T-cell (primary cell): Measurements from ENCODE around the gene CDH4. TPM values are rescaled to one million over a fixed set of nuclear protein-coding genes. Genes with fewer than 3 reads are reported as not detected.

Source experiments
- ATAC-seq, 4 experiments: fragments of 200-7000 bp in 3 of 4; fragments of 150-1000 bp in 1 of 4; cut with Tn5 transposase; replicated peaks in 1 of 4; 1 replicate in 3 of 4; 2 replicates in 1 of 4; pipeline ENCODE4 v1.10.0; 2021; ENCODE audit warnings: moderate library complexity in 3 of 4, mild to moderate bottlenecking in 2 of 4, moderate number of reproducible peaks in 1 of 4
- CTCF ChIA-PET, 2 donors: fragments of 300-600 bp; sonication (Branson Sonifier 250); formaldehyde crosslinking; loops; one replicate each; lab custom pipeline; 2022; ENCODE audit warnings: antibody characterized with exemption in 2 of 2; lab: Charles Lee
- POLR2A ChIA-PET, 2 donors: fragments of 300-600 bp; sonication (Branson Sonifier 250); formaldehyde crosslinking; loops; one replicate each; lab custom pipeline; 2022; ENCODE audit warnings: antibody characterized with exemption in 2 of 2; lab: Charles Lee
- DNase-seq, 35 experiments: peaks; one replicate each; pipeline versions ENCODE4 v3.0.0 to v3.0.0-alpha.2; 2013 to 2023
- H3K27ac ChIP-seq: one replicate; pipeline ENCODE4 v1.5.1; 2013; ENCODE audit warnings: low read length
- H3K27me3 ChIP-seq, 2 experiments: replicated peaks in 1 of 2; 1 replicate in 1 of 2; 2 replicates in 1 of 2; pipeline versions ENCODE4 v1.6.1 to v1.7.0; 2013; ENCODE audit warnings: low read length in 1 of 2, mixed read lengths in 1 of 2; ENCODE audit not compliant: control insufficient read depth in 2 of 2, insufficient read depth in 2 of 2; ENCODE audit errors: extremely low read depth in 1 of 2
- H3K36me3 ChIP-seq, 2 donors: 1 replicate in 1 of 2; 2 replicates in 1 of 2; pipeline versions ENCODE4 v1.6.1 to v1.7.0; 2013; ENCODE audit warnings: low read length in 1 of 2; ENCODE audit not compliant: control insufficient read depth in 2 of 2, insufficient read depth in 1 of 2; ENCODE audit errors: extremely low read depth in 1 of 2
- H3K4me1 ChIP-seq, 2 experiments: 1 replicate in 1 of 2; 2 replicates in 1 of 2; pipeline versions ENCODE4 v1.6.1 to v1.7.0; 2013; ENCODE audit warnings: low read length in 2 of 2, mixed read lengths in 1 of 2; ENCODE audit not compliant: insufficient read depth in 2 of 2, control insufficient read depth in 1 of 2; ENCODE audit errors: extremely low read depth in 1 of 2
- H3K4me3 ChIP-seq, 2 donors: 1 replicate in 1 of 2; 2 replicates in 1 of 2; pipeline versions ENCODE4 v1.5.1 to v1.7.0; 2013; ENCODE audit warnings: mild to moderate bottlenecking in 2 of 2, low read length in 1 of 2, moderate library complexity in 1 of 2; ENCODE audit not compliant: control insufficient read depth in 1 of 2; ENCODE audit errors: extremely low read depth in 1 of 2
- H3K9me3 ChIP-seq: 2 replicates; pipeline ENCODE4 v1.7.0; 2013
- H3K27ac Mint-ChIP-seq, 2 donors: one replicate each; pipeline ENCODE4 v1.8.0; 2020 to 2021; ENCODE audit warnings: mild to moderate bottlenecking in 2 of 2, mixed read lengths in 2 of 2
- H3K27me3 Mint-ChIP-seq, 2 donors: one replicate each; pipeline ENCODE4 v1.8.0; 2021 to 2022; ENCODE audit warnings: mixed read lengths in 2 of 2
- H3K36me3 Mint-ChIP-seq: one replicate; pipeline ENCODE4 v1.8.0; 2021; ENCODE audit warnings: mixed read lengths
- H3K4me1 Mint-ChIP-seq, 3 donors: one replicate each; pipeline ENCODE4 v1.8.0; 2020 to 2022; ENCODE audit warnings: mixed read lengths in 3 of 3, mild to moderate bottlenecking in 1 of 3
- H3K4me3 Mint-ChIP-seq, 3 donors: one replicate each; pipeline ENCODE4 v1.8.0; 2020 to 2022; ENCODE audit warnings: mild to moderate bottlenecking in 3 of 3, mixed read lengths in 3 of 3, moderate library complexity in 3 of 3
- H3K9me3 Mint-ChIP-seq, 3 donors: one replicate each; pipeline ENCODE4 v1.8.0; 2020 to 2022; ENCODE audit warnings: mixed read lengths in 3 of 3
- WGBS: methylation state at CpG from one replicate; pipeline ENCODE4 v1.1.5; 2013; ENCODE audit warnings: missing lambda C conversion rate; ENCODE audit not compliant: insufficient coverage; 5-methylcytosine and 5-hydroxymethylcytosine counted together
- total RNA-seq, 35 experiments: library from RNA in 6 of 35; stranded (reverse) in 6 of 35; fragments of 120-200 nt in 1 of 35; gene quantifications; one replicate each; pipeline versions ENCODE4 v1.2.1 to v1.2.4 and lab custom pipeline; 2013 to 2026

CDH4 gene
- total RNA-seq, 5 donors from 2014 or later (not counting 1 experiment from before 2014, with no cell fraction given), result 0.06 to 0.64 (median 0.14) TPM

DNA sequence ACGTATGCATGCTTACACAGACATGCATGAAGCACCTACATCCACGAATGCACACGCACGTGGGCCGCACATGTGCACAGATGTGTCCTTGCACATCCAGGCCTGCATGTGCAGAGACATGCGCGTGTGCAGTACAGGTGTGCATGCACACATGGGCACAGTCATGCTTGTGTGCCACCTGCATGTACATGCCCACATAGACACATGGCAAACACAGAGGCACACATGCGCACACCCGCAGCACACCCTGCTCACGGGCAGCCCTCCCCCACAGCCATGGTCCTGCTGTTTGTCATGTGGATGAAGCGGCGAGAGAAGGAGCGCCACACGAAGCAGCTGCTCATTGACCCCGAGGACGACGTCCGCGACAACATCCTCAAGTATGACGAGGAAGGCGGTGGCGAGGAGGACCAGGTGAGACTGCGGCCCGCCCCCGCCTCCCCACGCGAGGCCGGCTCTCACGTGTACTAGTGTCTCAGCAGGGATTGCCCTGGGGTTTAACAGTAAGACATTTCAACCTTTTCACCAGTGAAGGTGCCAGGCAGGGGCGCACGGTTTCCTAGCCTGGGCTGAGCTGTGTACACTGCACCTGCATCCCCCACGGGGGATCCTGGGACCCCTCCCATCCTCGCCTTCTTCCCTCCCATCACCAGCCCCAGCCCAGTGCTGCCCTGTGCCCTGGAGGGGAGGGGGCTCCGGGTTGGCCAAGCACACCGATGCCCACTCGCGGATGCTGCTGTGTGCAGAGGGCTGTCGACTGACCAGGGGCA is 680.8 kb downstream of the CDH4 start:
- H3K27ac ChIP-seq, result no peak overlapping the region
- POLR2A ChIA-PET, result no interaction called here
- CTCF ChIA-PET, result no interaction called here

DNA sequence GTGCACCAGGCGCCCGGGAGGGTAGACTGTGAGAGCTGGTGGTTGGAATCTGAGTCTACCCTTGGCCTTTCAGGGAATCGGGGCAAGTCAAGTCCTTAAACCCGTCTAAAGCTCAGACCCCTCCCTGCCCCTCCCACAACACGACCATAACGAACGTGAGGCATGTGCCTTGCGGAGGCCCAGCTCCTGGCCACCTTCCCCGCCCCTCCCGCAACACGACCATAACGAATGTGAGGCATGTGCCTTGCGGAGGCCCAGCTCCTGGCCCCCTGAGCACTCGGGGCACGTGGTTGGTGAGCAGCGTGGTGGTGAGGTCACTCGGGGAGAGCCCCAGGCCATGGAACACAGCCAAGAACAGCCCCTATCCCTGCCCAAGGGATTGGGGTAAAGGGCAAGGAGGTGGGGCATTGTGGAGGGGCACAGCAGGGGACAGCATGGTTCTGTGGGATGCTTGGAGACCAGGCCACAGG is 681.5 kb downstream of the CDH4 start:
- Mint-ChIP-seq H3K36me3 (no peaks in the 10 kb centered on the region), H3K27me3 (peaks cover 3 to 8% of the 10 kb centered on the region in 2 donors), H3K4me3 (no peak overlapping the region), H3K4me1 (peaks cover 0 to 5% (median 0%) of the 10 kb centered on the region in 3 donors), H3K9me3 (no peaks in the 10 kb centered on the region), H3K27ac (no peak overlapping the region)
- Histone ChIP-seq H3K4me3 (no peak overlapping the region), H3K4me1 (no peaks in the 10 kb centered on the region), H3K27ac (no peak overlapping the region), H3K36me3 (no peaks in the 10 kb centered on the region), H3K27me3 (peaks cover 0 to 15% of the 10 kb centered on the region in 2 experiments), H3K9me3 (no peaks in the 10 kb centered on the region)
- POLR2A ChIA-PET, result no interaction called here
- 81% methylated on average over 14 of the region's 17 CpGs for WGBS
- CTCF ChIA-PET, result no interaction called here
- no peak for DNase-seq
- ATAC-seq, result no peak

More for the DNA sequence above, 680.8 kb downstream of the CDH4 start:
- Histone ChIP-seq H3K4me3 (no peak overlapping the region), H3K27me3 (peaks cover 0 to 15% of the 10 kb centered on the region in 2 experiments), H3K4me1 (no peaks in the 10 kb centered on the region), H3K36me3 (no peaks in the 10 kb centered on the region), H3K9me3 (no peaks in the 10 kb centered on the region)
- peaks cover 0 to 5% (median 0%) of the 10 kb centered on the region in 3 donors for H3K4me1 Mint-ChIP-seq
- DNase-seq (peak in 1 of 35 experiments; percentile 23), ATAC-seq (no peak)
- no peaks in the 10 kb centered on the region for H3K36me3 Mint-ChIP-seq
- peaks cover 3 to 8% of the 10 kb centered on the region in 2 donors for H3K27me3 Mint-ChIP-seq
- WGBS, result 93% methylated on average over 31 of the region's 38 CpGs
- no peak overlapping the region for H3K27ac Mint-ChIP-seq
- no peaks in the 10 kb centered on the region for H3K9me3 Mint-ChIP-seq
- H3K4me3 Mint-ChIP-seq, result no peak overlapping the region

DNA sequence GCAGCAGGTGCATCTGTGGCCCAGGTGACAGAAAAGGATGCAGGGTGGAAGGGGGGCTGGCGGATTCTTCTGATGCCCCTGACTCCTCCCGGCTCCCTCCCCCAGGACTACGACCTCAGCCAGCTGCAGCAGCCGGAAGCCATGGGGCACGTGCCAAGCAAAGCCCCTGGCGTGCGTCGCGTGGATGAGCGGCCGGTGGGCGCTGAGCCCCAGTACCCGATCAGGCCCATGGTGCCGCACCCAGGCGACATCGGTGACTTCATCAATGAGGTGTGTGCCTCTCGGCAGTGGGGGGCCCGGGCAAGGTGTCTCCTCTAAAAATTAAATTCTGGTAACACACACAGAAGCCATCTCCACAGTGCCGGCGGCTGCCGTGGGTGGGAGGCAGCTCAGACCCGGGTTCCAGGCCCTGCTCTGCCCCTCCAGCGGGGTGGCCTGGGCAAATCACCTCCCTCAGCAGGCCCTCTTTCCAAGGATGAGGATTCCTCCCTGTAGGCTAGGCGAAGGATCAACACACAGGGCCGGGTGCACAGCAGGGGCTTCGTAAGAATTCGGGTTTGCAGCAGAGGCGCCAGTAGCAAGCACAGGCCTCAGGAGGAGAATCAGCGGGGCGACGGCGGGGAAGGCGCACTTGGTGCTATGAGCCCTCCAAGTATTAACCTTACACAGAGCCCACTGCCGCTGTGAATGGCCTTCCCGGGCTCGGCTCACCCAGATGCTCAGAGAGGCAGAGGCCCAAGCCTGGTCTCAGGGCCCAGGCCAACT is 682.1 kb downstream of the CDH4 start:
- Histone ChIP-seq H3K9me3 (no peaks in the 10 kb centered on the region), H3K4me3 (no peak overlapping the region), H3K36me3 (no peaks in the 10 kb centered on the region), H3K4me1 (no peaks in the 10 kb centered on the region), H3K27ac (no peak overlapping the region), H3K27me3 (peaks cover 0 to 17% of the 10 kb centered on the region in 2 experiments)
- DNase-seq (peak in 1 of 35 experiments; percentile 17), ATAC-seq (no peak)
- POLR2A ChIA-PET, result no interaction called here
- Mint-ChIP-seq H3K4me1 (peaks cover 0 to 5% (median 0%) of the 10 kb centered on the region in 3 donors), H3K27ac (no peak overlapping the region), H3K27me3 (peaks cover 3 to 8% of the 10 kb centered on the region in 2 donors), H3K4me3 (no peak overlapping the region), H3K9me3 (no peaks in the 10 kb centered on the region), H3K36me3 (no peaks in the 10 kb centered on the region)
- CTCF ChIA-PET, result no interaction called here
- WGBS, result 80% methylated on average over 23 of the region's 36 CpGs

DNA sequence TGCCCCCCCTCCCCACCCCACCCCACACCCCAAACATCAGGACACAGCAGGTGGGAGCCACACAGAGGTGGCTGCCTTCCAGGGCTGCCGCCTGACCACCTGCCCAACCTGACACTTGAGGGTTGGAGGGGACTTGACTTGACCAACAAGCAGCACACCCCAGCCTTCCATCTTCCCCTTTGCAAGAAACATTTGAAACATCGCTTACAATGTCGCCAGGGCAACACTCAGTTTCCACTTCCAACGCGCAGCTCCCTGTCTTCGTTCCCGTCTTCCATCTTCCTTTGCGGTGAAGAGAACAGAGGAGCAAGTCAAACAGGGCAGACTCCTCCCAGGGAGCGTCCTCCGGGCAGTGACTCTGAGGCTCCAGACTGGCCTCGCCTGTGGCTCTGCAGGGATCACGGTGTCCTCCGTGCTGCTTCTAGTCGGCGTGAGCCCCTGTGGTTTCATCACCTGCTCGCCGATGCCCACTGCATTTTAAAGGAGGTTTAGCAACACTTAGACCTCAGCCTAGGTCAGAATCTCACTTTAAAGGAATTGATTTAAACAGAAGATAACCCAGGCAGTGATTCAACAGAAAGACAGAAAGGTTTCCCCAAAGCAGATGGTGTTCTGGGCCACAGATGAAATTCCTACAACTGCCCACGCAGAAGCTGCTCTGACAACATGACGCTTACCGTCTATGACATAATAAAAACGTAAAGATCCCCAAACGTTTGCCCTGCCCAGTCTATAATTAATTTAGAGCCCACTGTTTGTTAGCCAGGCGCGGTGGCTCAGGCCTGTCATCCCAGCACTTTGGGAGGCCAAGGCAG is 682.9 kb downstream of the CDH4 start:
- DNase-seq (peak in 1 of 35 experiments; percentile 8), ATAC-seq (no peak)
- Histone ChIP-seq H3K4me1 (no peaks in the 10 kb centered on the region), H3K27ac (no peak overlapping the region), H3K27me3 (peaks cover 0 to 17% of the 10 kb centered on the region in 2 experiments), H3K36me3 (no peaks in the 10 kb centered on the region), H3K9me3 (no peaks in the 10 kb centered on the region), H3K4me3 (no peak overlapping the region)
- 71% methylated on average over 24 of the region's 24 CpGs for WGBS
- H3K27ac Mint-ChIP-seq, result no peak overlapping the region
- H3K9me3 Mint-ChIP-seq, result no peaks in the 10 kb centered on the region
- no peak overlapping the region for H3K4me3 Mint-ChIP-seq
- POLR2A ChIA-PET, result no interaction called here
- CTCF ChIA-PET, result no interaction called here
- H3K27me3 Mint-ChIP-seq, result peaks cover 3 to 8% of the 10 kb centered on the region in 2 donors
- peaks cover 0 to 5% (median 0%) of the 10 kb centered on the region in 3 donors for H3K4me1 Mint-ChIP-seq
- no peaks in the 10 kb centered on the region for H3K36me3 Mint-ChIP-seq

DNA sequence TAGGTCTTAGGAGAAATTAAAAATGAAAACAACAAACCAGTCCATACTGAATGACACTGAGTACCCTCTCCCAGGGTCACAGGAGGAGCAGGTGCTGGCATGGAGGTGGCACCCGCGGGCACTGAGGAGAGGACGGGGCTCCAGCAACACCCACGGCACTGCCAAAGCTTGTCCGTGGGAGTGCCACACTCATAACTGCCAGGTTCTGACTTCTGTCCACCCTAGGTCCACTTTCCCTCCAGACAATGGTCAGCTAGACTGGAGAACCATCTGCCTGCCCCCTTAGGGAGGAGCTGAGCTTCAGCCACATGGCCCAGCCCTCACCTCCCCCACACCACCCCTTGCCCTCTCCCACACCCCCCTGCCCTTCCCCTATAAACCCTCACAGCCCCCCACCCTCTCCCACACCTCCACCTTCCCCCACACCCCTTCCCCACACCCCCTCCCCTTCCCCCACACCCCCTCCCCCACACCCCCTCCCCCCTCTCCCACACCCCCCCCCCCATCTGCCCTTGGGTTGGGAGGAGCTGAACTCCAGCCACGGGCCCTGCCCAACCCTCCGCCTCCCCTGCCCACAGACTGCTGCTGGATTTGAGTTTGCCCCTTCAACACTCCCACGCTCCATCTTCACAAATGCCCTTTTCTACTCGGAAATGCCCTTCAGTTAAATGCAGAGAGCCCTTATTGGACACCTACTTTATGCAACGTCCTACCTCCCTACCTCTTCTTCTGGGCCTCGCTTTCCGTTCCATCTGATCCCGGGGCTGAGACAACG is 684.1 kb downstream of the CDH4 start:
- WGBS, result 90% methylated on average over 9 of the region's 14 CpGs

More for the DNA sequence above, 684.1 kb downstream of the CDH4 start:
- Mint-ChIP-seq H3K27me3 (peaks cover 3 to 8% of the 10 kb centered on the region in 2 donors), H3K4me3 (no peak overlapping the region), H3K36me3 (no peaks in the 10 kb centered on the region), H3K9me3 (no peaks in the 10 kb centered on the region), H3K4me1 (peaks cover 0 to 5% (median 0%) of the 10 kb centered on the region in 3 donors), H3K27ac (no peak overlapping the region)
- Histone ChIP-seq H3K9me3 (no peaks in the 10 kb centered on the region), H3K4me1 (no peaks in the 10 kb centered on the region), H3K27me3 (peaks cover 0 to 11% of the 10 kb centered on the region in 2 experiments), H3K27ac (no peak overlapping the region), H3K36me3 (no peaks in the 10 kb centered on the region), H3K4me3 (no peak overlapping the region)
- CTCF ChIA-PET, result no interaction called here
- ATAC-seq, result no peak
- DNase-seq, result no peak
- POLR2A ChIA-PET, result no interaction called here
